K562 (cell line): ENCODE measurements around the gene SQOR. TPM values are rescaled to one million over a fixed set of nuclear protein-coding genes. Genes with fewer than 3 reads are reported as not detected.

Source experiments
- BRCA1 ChIP-seq, 2 experiments: fragments of 450-650 bp in 1 of 2; sonication (generic) in 1 of 2; formaldehyde crosslinking in 1 of 2; IDR thresholded peaks; 2 replicates each; pipeline versions ENCODE4 v1.5.0 to v1.6.1; 2017 to 2020; ENCODE audit warnings: mild to moderate bottlenecking in 1 of 2, missing genetic modification reagents in 1 of 2
- ELK1 ChIP-seq: sonication (generic); formaldehyde crosslinking; IDR thresholded peaks from 2 replicates; pipeline ENCODE4 v1.8.1; 2022; ENCODE audit warnings: missing genetic modification reagents
- MYNN ChIP-seq, 2 experiments: sonication (generic); formaldehyde crosslinking in 1 of 2; IDR thresholded peaks; 2 replicates each; pipeline versions ENCODE4 v1.5.0 to v1.6.1; 2016 to 2020; ENCODE audit warnings: antibody characterized with exemption in 1 of 2, missing genetic modification reagents in 1 of 2
- POLR2AphosphoS2 ChIP-seq: IDR thresholded peaks from 2 replicates; pipeline ENCODE4 v1.6.1; 2012; ENCODE audit warnings: low read length, improper control_type of control experiment
- ZNF639 ChIP-seq, 2 experiments: fragments of 200-800 bp in 1 of 2; sonication (Bioruptor generic) in 1 of 2; sonication (generic) in 1 of 2; formaldehyde crosslinking in 1 of 2; IDR thresholded peaks in 1 of 2; conservative IDR thresholded peaks in 1 of 2; 2 replicates each; pipeline versions ENCODE4 v1.5.0 to v1.6.1; 2016 to 2020; ENCODE audit warnings: missing compliant biosample characterization in 1 of 2, missing genetic modification characterization in 1 of 2, missing genetic modification reagents in 1 of 2
- polyA plus RNA-seq, 8 experiments: library from polyadenylated mRNA; depleted of rRNA in 4 of 8; stranded (reverse) in 5 of 8; unstranded in 3 of 8; fragments of >200 nt; fragmentation: Nextera tagmentation in 2 of 8; fragmentation: Illumina TruSeq in 1 of 8; extraction: Ambion mirVana in 2 of 8; extraction: Trizol in 1 of 8; gene quantifications; 2 replicates each; pipeline versions ENCODE4 v1.2.1 to v1.2.3, GENCODE V29; 2011 to 2014; ENCODE audit warnings: inconsistent platforms in 1 of 8, missing spikeins in 1 of 8
- total RNA-seq, 7 experiments: library from RNA; depleted of rRNA in 6 of 7; stranded (reverse); fragments of >200 nt in 6 of 7; fragmentation: Illumina TruSeq in 2 of 7; extraction: Trizol in 2 of 7; gene quantifications; 2 replicates each; pipeline versions ENCODE4 v1.2.1 to v1.2.3, GENCODE V29; 2011 to 2021; ENCODE audit warnings: low replicate concordance in 1 of 7
- TF ChIP-seq, protein P1 (sequence below): sonication (generic); formaldehyde crosslinking; IDR thresholded peaks from 2 replicates; pipeline ENCODE4 v1.8.1; 2023; ENCODE audit warnings: missing genetic modification reagents, mild to moderate bottlenecking, borderline replicate concordance
- TF ChIP-seq, protein P2 (sequence below), 2 experiments: fragments of 450-650 bp; formaldehyde crosslinking in 1 of 2; IDR thresholded peaks; 2 replicates each; pipeline versions ENCODE4 v1.4.0 to v1.6.1; 2014 to 2020; ENCODE audit warnings: mild to moderate bottlenecking in 2 of 2, borderline replicate concordance in 1 of 2, low read depth in 1 of 2
- TF ChIP-seq, protein P3 (sequence below), 2 experiments: fragments of 450-650 bp; IDR thresholded peaks; 2 replicates each; pipeline ENCODE4 v1.6.1; 2016

Gene SQOR
- total and polyA plus RNA-seq, 9 of the 15 experiments (the other 6 are each of a cell fraction or from before 2014, with no cell fraction given): 0.32 to 1.6 (median 1.1) TPM

DNA sequence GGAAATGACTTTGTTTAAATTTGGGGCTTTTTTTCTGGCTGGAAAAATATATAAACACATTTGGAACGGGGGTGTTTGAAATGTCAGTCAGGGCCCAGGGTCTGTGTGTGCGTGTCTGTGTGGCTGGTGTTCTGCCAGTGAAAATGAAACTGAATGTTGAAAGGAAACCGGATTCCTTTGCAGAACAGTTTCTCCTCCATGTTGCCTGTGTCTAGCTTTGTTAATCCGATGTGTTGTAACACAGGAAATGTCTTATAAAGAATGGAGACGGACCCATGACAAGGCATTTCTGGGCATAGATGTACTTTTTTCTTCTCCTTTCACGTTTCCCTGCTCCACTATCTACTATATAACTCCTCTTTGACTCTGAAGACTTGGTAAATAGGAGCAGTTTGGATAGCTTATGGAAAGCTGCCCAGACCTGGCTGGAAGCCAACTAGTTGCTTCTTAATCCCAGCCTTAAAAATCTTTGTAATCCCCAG, 2.8 kb downstream of the SQOR start (continued):
- TF ChIP-seq, protein P1, sequence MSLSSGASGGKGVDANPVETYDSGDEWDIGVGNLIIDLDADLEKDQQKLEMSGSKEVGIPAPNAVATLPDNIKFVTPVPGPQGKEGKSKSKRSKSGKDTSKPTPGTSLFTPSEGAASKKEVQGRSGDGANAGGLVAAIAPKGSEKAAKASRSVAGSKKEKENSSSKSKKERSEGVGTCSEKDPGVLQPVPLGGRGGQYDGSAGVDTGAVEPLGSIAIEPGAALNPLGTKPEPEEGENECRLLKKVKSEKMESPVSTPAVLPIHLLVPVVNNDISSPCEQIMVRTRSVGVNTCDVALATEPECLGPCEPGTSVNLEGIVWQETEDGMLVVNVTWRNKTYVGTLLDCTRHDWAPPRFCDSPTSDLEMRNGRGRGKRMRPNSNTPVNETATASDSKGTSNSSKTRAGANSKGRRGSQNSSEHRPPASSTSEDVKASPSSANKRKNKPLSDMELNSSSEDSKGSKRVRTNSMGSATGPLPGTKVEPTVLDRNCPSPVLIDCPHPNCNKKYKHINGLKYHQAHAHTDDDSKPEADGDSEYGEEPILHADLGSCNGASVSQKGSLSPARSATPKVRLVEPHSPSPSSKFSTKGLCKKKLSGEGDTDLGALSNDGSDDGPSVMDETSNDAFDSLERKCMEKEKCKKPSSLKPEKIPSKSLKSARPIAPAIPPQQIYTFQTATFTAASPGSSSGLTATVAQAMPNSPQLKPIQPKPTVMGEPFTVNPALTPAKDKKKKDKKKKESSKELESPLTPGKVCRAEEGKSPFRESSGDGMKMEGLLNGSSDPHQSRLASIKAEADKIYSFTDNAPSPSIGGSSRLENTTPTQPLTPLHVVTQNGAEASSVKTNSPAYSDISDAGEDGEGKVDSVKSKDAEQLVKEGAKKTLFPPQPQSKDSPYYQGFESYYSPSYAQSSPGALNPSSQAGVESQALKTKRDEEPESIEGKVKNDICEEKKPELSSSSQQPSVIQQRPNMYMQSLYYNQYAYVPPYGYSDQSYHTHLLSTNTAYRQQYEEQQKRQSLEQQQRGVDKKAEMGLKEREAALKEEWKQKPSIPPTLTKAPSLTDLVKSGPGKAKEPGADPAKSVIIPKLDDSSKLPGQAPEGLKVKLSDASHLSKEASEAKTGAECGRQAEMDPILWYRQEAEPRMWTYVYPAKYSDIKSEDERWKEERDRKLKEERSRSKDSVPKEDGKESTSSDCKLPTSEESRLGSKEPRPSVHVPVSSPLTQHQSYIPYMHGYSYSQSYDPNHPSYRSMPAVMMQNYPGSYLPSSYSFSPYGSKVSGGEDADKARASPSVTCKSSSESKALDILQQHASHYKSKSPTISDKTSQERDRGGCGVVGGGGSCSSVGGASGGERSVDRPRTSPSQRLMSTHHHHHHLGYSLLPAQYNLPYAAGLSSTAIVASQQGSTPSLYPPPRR (CRISPR knock-in tag): no peak
- no peak for TF ChIP-seq MYNN (IDR thresholded peaks at IDR 0.05)
- TF ChIP-seq MYNN (CRISPR knock-in tag; IDR thresholded peaks at IDR 0.05): no peak
- peak in 1 of 2 experiments; percentile 76; a peak in 2 of 4 replicates for TF ChIP-seq ZNF639 (CRISPR knock-in tag; conservative IDR thresholded peaks at IDR 0.05 in 1 of 2, IDR thresholded peaks at IDR 0.05 in 1 of 2)
- TF ChIP-seq, protein P2, sequence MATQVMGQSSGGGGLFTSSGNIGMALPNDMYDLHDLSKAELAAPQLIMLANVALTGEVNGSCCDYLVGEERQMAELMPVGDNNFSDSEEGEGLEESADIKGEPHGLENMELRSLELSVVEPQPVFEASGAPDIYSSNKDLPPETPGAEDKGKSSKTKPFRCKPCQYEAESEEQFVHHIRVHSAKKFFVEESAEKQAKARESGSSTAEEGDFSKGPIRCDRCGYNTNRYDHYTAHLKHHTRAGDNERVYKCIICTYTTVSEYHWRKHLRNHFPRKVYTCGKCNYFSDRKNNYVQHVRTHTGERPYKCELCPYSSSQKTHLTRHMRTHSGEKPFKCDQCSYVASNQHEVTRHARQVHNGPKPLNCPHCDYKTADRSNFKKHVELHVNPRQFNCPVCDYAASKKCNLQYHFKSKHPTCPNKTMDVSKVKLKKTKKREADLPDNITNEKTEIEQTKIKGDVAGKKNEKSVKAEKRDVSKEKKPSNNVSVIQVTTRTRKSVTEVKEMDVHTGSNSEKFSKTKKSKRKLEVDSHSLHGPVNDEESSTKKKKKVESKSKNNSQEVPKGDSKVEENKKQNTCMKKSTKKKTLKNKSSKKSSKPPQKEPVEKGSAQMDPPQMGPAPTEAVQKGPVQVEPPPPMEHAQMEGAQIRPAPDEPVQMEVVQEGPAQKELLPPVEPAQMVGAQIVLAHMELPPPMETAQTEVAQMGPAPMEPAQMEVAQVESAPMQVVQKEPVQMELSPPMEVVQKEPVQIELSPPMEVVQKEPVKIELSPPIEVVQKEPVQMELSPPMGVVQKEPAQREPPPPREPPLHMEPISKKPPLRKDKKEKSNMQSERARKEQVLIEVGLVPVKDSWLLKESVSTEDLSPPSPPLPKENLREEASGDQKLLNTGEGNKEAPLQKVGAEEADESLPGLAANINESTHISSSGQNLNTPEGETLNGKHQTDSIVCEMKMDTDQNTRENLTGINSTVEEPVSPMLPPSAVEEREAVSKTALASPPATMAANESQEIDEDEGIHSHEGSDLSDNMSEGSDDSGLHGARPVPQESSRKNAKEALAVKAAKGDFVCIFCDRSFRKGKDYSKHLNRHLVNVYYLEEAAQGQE (IDR thresholded peaks at IDR 0.05; ENCODE audit: borderline replicate concordance): no peak
- TF ChIP-seq, protein P2 (CRISPR knock-in tag; IDR thresholded peaks at IDR 0.05; ENCODE audit: low read depth): no peak
- TF ChIP-seq ELK1: no peak
- TF ChIP-seq POLR2AphosphoS2: no peak
- no peak for TF ChIP-seq BRCA1 (IDR thresholded peaks at IDR 0.05)
- TF ChIP-seq BRCA1 (CRISPR knock-in tag; IDR thresholded peaks at IDR 0.05): no peak
- TF ChIP-seq, protein P3, sequence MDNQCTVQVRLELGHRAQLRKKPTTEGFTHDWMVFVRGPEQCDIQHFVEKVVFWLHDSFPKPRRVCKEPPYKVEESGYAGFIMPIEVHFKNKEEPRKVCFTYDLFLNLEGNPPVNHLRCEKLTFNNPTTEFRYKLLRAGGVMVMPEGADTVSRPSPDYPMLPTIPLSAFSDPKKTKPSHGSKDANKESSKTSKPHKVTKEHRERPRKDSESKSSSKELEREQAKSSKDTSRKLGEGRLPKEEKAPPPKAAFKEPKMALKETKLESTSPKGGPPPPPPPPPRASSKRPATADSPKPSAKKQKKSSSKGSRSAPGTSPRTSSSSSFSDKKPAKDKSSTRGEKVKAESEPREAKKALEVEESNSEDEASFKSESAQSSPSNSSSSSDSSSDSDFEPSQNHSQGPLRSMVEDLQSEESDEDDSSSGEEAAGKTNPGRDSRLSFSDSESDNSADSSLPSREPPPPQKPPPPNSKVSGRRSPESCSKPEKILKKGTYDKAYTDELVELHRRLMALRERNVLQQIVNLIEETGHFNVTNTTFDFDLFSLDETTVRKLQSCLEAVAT (IDR thresholded peaks at IDR 0.05): no peak
